Ovary (tissue), 3 donors: ENCODE data around the gene WARS2.

Experiments
- EP300 ChIP-seq: sonication (generic); formaldehyde crosslinking; IDR thresholded peaks from one replicate; pipeline ENCODE4 v1.6.1; 2017; ENCODE audit warnings: antibody characterized with exemption
- POLR2A ChIP-seq: fragments of 450-650 bp; IDR thresholded peaks from one replicate; pipeline ENCODE4 v1.6.1; 2017; ENCODE audit warnings: antibody characterized with exemption, mild to moderate bottlenecking, moderate library complexity
- TF ChIP-seq, protein P1 (sequence below), 3 donors: fragments of 450-650 bp in 2 of 3; fragments of 200-600 bp in 1 of 3; IDR thresholded peaks; one replicate each; pipeline versions ENCODE4 v1.5.1 to v1.8.0; 2016 to 2022; ENCODE audit warnings: antibody characterized with exemption in 3 of 3, mild to moderate bottlenecking in 1 of 3
- donor health status: DM: no; HTN: no; CAD: no.

DNA sequence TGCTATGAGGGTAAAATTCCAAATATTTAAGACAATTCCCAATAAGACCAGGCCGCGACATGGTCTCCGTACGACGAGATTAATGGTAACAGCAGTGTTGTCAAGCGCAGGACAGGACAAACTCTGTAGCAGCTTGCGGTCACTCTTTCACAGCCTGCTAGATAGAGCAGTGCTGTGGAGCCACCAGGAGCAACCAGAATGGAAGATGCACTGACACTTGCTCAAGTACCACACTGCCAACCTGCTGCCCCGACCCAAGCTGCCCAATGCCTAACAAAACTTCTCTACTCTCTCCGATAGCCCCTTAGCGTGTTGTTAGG is 636 bp downstream of the WARS2 start:
- TF ChIP-seq, protein P1, sequence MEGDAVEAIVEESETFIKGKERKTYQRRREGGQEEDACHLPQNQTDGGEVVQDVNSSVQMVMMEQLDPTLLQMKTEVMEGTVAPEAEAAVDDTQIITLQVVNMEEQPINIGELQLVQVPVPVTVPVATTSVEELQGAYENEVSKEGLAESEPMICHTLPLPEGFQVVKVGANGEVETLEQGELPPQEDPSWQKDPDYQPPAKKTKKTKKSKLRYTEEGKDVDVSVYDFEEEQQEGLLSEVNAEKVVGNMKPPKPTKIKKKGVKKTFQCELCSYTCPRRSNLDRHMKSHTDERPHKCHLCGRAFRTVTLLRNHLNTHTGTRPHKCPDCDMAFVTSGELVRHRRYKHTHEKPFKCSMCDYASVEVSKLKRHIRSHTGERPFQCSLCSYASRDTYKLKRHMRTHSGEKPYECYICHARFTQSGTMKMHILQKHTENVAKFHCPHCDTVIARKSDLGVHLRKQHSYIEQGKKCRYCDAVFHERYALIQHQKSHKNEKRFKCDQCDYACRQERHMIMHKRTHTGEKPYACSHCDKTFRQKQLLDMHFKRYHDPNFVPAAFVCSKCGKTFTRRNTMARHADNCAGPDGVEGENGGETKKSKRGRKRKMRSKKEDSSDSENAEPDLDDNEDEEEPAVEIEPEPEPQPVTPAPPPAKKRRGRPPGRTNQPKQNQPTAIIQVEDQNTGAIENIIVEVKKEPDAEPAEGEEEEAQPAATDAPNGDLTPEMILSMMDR (IDR thresholded peaks at IDR 0.05): no peak
- TF ChIP-seq POLR2A (no peak), EP300 (no peak)
